NCI-H2107 treated with DMSO at 0.1 percent for 48 hours (cell line): ENCODE results near the gene SFXN4.
"Not testable (repeated sequence)": the region's sequence is repeated elsewhere in the genome, so short reads cannot be mapped to it uniquely, and the experiment has no call there.

Experiments
- DNase-seq: peaks from one replicate; lab custom pipeline; 2025; ENCODE audit not compliant: unreplicated experiment; lab: John Stamatoyannopoulos, UW

Gene SFXN4

GRCh38 chr10:119190954-119191785 lies 25.7 kb upstream of the SFXN4 start:
- no peak for DNase-seq

GRCh38 chr10:119190353-119190752 lies 24.8 kb upstream of the SFXN4 start:
- no peak for DNase-seq

GRCh38 chr10:119189811-119190282 lies 24.3 kb upstream of the SFXN4 start:
- no peak for DNase-seq

GRCh38 chr10:119183664-119184412 lies 18.3 kb upstream of the SFXN4 start:
- DNase-seq, result no peak

- DNase-seq, result not testable (repeated sequence)
Observed at GRCh38 chr10:119180850-119181400, 15.4 kb upstream of the SFXN4 start.

GRCh38 chr10:119178372-119179119 lies 13.0 kb upstream of the SFXN4 start, which contains the start of gene PRDX3:
TSS of gene PRDX3 (minus strand) at chr10:119178812. CDS start at chr10:119178790, 22 bp downstream.
- DNase-seq, result peak; percentile 62

GRCh38 chr10:119177708-119178371 lies 12.3 kb upstream of the SFXN4 start:
- DNase-seq, result no peak

- no peak for DNase-seq
Observed at GRCh38 chr10:119176166-119176565, 10.7 kb upstream of the SFXN4 start.

GRCh38 chr10:119174109-119174508 lies 8.6 kb upstream of the SFXN4 start:
- no peak for DNase-seq

- DNase-seq, result no peak
Observed at GRCh38 chr10:119167041-119167440, 1.5 kb upstream of the SFXN4 start.

- no peak for DNase-seq
Observed at GRCh38 chr10:119166564-119166963, 1.1 kb upstream of the SFXN4 start.

GRCh38 chr10:119166118-119166500 lies 595 bp upstream of the SFXN4 start:
- DNase-seq, result no peak

- no peak for DNase-seq
Observed at GRCh38 chr10:119162452-119163092, 2.9 kb downstream of the SFXN4 start.

- no peak for DNase-seq
Observed at GRCh38 chr10:119161680-119162451, 3.6 kb downstream of the SFXN4 start.

- no peak for DNase-seq
Observed at GRCh38 chr10:119159332-119159731, 6.2 kb downstream of the SFXN4 start.

- no peak for DNase-seq
Observed at GRCh38 chr10:119153661-119154060, 11.9 kb downstream of the SFXN4 start.

- DNase-seq, result no peak
Observed at GRCh38 chr10:119153041-119153440, 12.5 kb downstream of the SFXN4 start.

GRCh38 chr10:119151601-119152000 lies 13.9 kb downstream of the SFXN4 start:
- not testable (repeated sequence) for DNase-seq

GRCh38 chr10:119149729-119150128 lies 15.8 kb downstream of the SFXN4 start:
- DNase-seq, result no peak
